ENCODE results near the gene ACAP2.

- TF ChIP-seq CTCF (IDR thresholded peaks at IDR 0.05 in 4 of 5, conservative IDR thresholded peaks at IDR 0.05 in 1 of 5) (peak in 4 of 5 experiments; percentile 98 to 100 (median 99)), POLR2A (IDR thresholded peaks at IDR 0.05) (peak; percentile 60 to 67)
Observed at GRCh38 chr3:195259475-195260279, 183.1 kb downstream of the ACAP2 start.
